ENCODE results near the gene TBC1D1. TPM values are rescaled to one million over a fixed set of nuclear protein-coding genes. Genes with fewer than 3 reads are reported as not detected.
A peak's percentile ranks its signal among the peaks of the same experiment; 100 is the strongest.

TBC1D1 gene
- total RNA-seq, 1 donor from 2014 or later = 56.5 TPM

GRCh38 chr4:38184404-38184803, 293.5 kb downstream of the TBC1D1 start:
- intact Hi-C loops (cut with DNase I) = no loop called here
- Histone ChIP-seq H3K4me1 (peaks cover 12% of the 10 kb centered on the region), H3K9me3 (no peaks in the 10 kb centered on the region), H3K4me3 (no peak overlapping the region), H3K27me3 (ENCODE audit: low read depth) (no peaks in the 10 kb centered on the region), H3K36me3 (no peaks in the 10 kb centered on the region), H3K27ac (no peak overlapping the region)
- no peak for DNase-seq
- ATAC-seq = no peak
- no peak for TF ChIP-seq CTCF (IDR thresholded peaks at IDR 0.05)

- no peaks in the 10 kb centered on the region for H3K9me3 ChIP-seq
- peaks cover 7% of the 10 kb centered on the region for H3K4me1 ChIP-seq
- no peak for TF ChIP-seq CTCF (IDR thresholded peaks at IDR 0.05)
- H3K36me3 ChIP-seq = no peaks in the 10 kb centered on the region
- intact Hi-C loops (cut with DNase I) = no loop called here
- H3K27me3 ChIP-seq (ENCODE audit: low read depth) = no peaks in the 10 kb centered on the region
- H3K4me3 ChIP-seq = no peak overlapping the region
- DNase-seq = no peak
- no peak for ATAC-seq
- no peak overlapping the region for H3K27ac ChIP-seq
These were observed 294.7 kb downstream of the TBC1D1 start for GRCh38 chr4:38185406-38186144.

- intact Hi-C loops (cut with DNase I) = no loop called here
- Histone ChIP-seq H3K9me3 (no peaks in the 10 kb centered on the region), H3K36me3 (no peaks in the 10 kb centered on the region), H3K4me3 (no peak overlapping the region), H3K27me3 (ENCODE audit: low read depth) (no peaks in the 10 kb centered on the region), H3K27ac (no peak overlapping the region), H3K4me1 (peaks cover 15% of the 10 kb centered on the region)
- no peak for TF ChIP-seq CTCF (IDR thresholded peaks at IDR 0.05)
- ATAC-seq = peak in 1 of 2 donors; percentile 24
- no peak for DNase-seq
These were observed 297.3 kb downstream of the TBC1D1 start for GRCh38 chr4:38188136-38188535.

GRCh38 chr4:38188631-38189101, 297.8 kb downstream of the TBC1D1 start:
- ATAC-seq (peak in 1 of 2 donors; percentile 52), DNase-seq (no peak)
- Histone ChIP-seq H3K9me3 (no peaks in the 10 kb centered on the region), H3K36me3 (no peaks in the 10 kb centered on the region), H3K27me3 (ENCODE audit: low read depth) (no peaks in the 10 kb centered on the region), H3K27ac (no peak overlapping the region), H3K4me1 (peaks cover 15% of the 10 kb centered on the region), H3K4me3 (no peak overlapping the region)
- TF ChIP-seq CTCF (IDR thresholded peaks at IDR 0.05) = no peak
- intact Hi-C loops (cut with DNase I) = no loop called here

Other genes with a start within 250 kb of the TBC1D1 start
- 33.5 TPM for gene RELL1, start 204.7 kb upstream of the TBC1D1 start, total RNA-seq
- 28.7 TPM for gene PGM2, start 64.4 kb upstream of the TBC1D1 start, total RNA-seq
- 1.2 TPM for gene PTTG2, start 69.3 kb downstream of the TBC1D1 start, total RNA-seq

Data from lower lobe of right lung (tissue), 2 donors.